Skeletal muscle satellite cell (primary cell): Measurements from ENCODE around the gene TMTC3.

Experiments used
- H3K27me3 ChIP-seq: 2 replicates; pipeline ENCODE4 v1.7.0; 2013; ENCODE audit warnings: low read length; ENCODE audit not compliant: control insufficient read depth, insufficient read depth
- H3K36me3 ChIP-seq: 2 replicates; pipeline ENCODE4 v1.7.0; 2013; ENCODE audit warnings: mild to moderate bottlenecking, control low read depth, low read length; ENCODE audit not compliant: insufficient read depth
- H3K4me1 ChIP-seq: 2 replicates; pipeline ENCODE4 v1.7.0; 2013; ENCODE audit warnings: low read length; ENCODE audit not compliant: control insufficient read depth, insufficient read depth
- H3K4me2 ChIP-seq: 2 replicates; pipeline ENCODE4 v1.7.0; 2013; ENCODE audit warnings: mild to moderate bottlenecking, low read length
- H3K4me3 ChIP-seq: 2 replicates; pipeline ENCODE4 v1.7.0; 2013; ENCODE audit warnings: low read length
- H3K9ac ChIP-seq: 2 replicates; pipeline ENCODE4 v1.7.0; 2013; ENCODE audit warnings: mild to moderate bottlenecking, low read depth, low read length, moderate library complexity
- H3K9me3 ChIP-seq: replicated peaks from 2 replicates; pipeline ENCODE4 v1.7.0; 2013; ENCODE audit warnings: mild to moderate bottlenecking, control low read depth, low read length

The TMTC3 gene

DNA sequence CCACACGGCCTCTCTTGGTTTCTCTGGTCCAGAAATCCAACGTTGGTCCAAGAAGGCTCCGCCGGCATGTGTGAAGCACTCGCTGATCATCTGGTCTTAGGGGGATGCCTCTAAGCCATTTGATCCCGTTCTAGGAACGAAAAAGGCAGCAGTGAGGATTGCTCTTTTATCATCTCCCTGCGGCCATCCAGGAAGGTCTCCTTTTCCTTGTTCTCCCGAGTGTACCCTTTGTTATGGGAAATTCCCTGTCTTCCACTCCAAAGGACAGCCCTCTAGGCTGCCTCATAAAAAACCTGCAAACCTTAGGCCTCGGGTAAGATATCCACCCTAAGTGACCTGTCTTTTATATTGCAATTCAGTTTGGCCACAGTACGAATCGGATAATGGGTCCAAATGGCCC lies 85.8 kb downstream of the TMTC3 start:
- no peaks in the 10 kb centered on the region for H3K9me3 ChIP-seq
- H3K4me2 ChIP-seq = no peak overlapping the region
- H3K4me3 ChIP-seq = no peak overlapping the region
- H3K27me3 ChIP-seq = no peaks in the 10 kb centered on the region
- H3K4me1 ChIP-seq = no peaks in the 10 kb centered on the region
- H3K36me3 ChIP-seq = no peaks in the 10 kb centered on the region
- no peak overlapping the region for H3K9ac ChIP-seq

DNA sequence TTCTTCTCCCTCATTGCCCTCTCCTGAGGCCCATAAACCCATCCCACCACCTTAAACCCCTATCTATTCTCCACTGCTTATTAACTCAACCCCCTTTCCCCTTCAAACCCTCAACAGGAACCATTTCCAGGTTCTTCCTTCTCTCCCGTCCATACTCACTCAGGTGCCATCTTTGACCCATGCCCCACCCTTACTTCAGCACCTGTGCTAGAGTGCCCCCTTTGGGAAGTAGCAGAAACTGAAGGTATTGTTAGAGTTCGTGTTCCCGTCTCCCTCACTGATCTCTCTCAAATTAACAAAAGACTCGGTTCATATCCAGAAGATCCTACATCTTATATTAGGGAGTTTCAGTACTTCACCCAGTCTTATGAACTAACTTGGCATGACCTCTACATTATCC lies 86.6 kb downstream of the TMTC3 start:
- H3K4me2 ChIP-seq = no peak overlapping the region
- no peaks in the 10 kb centered on the region for H3K4me1 ChIP-seq
- H3K4me3 ChIP-seq = no peak overlapping the region
- H3K9me3 ChIP-seq = no peaks in the 10 kb centered on the region
- H3K36me3 ChIP-seq = no peaks in the 10 kb centered on the region
- no peaks in the 10 kb centered on the region for H3K27me3 ChIP-seq
- H3K9ac ChIP-seq = no peak overlapping the region

DNA sequence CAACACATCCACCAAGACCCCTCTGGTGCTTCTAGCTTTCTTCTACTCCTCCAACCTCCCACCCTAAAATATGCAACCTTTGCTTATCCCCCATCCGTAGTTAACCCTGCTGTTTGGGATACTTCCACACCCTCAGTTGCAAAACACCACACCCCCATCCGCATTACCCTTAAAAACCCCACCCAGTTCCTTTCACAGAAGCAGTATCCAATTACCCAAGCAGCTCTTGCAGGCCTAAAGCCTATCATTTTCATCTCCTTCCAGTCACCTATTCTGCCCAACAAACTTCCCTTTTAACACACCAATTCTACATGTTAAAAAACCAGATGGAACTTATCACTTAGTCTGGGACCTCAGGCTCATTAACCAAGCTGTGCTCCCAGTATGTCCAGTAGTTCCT lies 88.2 kb downstream of the TMTC3 start:
- H3K27me3 ChIP-seq = no peaks in the 10 kb centered on the region
- H3K9ac ChIP-seq = no peak overlapping the region
- H3K9me3 ChIP-seq = no peaks in the 10 kb centered on the region
- no peak overlapping the region for H3K4me2 ChIP-seq
- H3K4me1 ChIP-seq = no peaks in the 10 kb centered on the region
- no peaks in the 10 kb centered on the region for H3K36me3 ChIP-seq
- no peak overlapping the region for H3K4me3 ChIP-seq

DNA sequence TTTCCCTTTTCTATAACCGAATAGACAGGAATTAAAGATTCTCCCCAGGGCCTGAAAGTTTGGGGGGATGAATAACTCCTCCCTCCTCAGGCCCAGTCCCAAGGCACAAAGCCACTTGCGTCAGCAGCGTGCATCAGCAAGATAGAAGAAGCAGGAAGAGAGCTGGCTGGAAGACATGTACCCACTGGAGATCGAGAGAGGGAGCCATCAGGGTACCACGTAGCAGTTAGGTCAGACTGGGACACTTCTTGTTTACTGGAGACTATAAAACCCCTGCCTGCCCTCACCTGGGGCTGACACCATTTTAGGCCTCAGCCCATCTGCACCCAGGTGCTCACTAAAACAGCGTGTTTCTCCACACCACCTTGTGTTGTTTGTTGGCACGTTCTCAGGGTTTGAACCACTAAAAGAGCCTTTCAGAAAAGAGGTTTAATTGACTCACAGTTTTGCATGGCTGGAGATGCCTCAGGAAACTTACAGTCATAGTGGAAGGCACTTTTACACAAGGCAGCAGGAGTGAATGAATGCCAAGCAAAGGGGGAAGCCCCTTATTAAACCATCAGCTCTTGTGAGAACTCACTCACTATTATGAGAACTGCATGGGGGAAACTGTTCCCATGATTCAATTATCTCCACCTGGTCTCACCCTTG lies 93.2 kb downstream of the TMTC3 start:
- no peak overlapping the region for H3K4me2 ChIP-seq
- no peaks in the 10 kb centered on the region for H3K27me3 ChIP-seq
- no peaks in the 10 kb centered on the region for H3K9me3 ChIP-seq
- H3K36me3 ChIP-seq = no peaks in the 10 kb centered on the region
- peaks cover 11% of the 10 kb centered on the region for H3K4me1 ChIP-seq
- H3K9ac ChIP-seq = no peak overlapping the region
- H3K4me3 ChIP-seq = no peak overlapping the region

DNA sequence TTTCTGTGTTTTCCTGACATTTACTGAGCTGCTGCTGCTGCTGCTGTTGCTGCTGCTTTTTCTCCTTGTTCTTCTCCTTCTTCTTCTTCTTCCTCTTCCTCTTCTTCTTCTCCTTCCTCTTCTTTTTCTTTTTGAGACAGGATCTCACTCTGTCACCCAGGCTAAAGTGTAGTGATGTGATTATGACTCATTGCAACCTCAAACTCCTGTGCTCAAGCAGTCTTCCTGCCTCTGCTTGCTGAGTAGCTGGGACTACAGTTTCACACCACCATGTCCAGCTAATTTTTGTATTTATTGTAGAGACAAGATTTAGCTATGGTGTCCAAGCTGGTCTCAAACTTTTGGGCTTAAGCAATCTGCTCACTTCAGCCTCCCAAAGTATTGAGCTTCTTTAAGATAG lies 95.8 kb downstream of the TMTC3 start:
- no peak overlapping the region for H3K4me3 ChIP-seq
- H3K4me2 ChIP-seq = peak overlapping the region; percentile 10
- no peaks in the 10 kb centered on the region for H3K9me3 ChIP-seq

DNA sequence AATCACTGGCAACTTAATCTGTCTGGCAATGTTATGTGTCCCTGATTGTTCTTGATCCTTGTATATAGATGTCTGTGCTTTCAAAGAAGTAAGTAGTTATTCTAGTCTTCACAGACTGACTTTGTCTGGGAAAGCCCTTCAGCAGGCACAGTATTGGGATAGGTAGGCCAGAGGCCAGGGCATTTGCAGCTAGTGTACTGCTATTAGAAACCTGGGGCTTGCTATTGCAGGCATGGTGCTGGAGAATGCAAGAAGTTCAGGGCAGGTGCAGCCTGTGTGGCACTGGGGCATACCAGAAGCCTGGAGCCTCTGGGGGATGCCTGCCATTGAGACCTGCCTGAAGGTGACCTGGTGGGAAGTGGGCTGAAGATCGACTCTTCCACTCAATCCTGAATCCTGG lies 96.3 kb downstream of the TMTC3 start:
- H3K36me3 ChIP-seq = no peaks in the 10 kb centered on the region
- no peaks in the 10 kb centered on the region for H3K9me3 ChIP-seq
- H3K9ac ChIP-seq = no peak overlapping the region
- H3K4me1 ChIP-seq = peaks cover 27% of the 10 kb centered on the region
- no peak overlapping the region for H3K4me3 ChIP-seq
- H3K4me2 ChIP-seq = peak overlapping the region; percentile 10
- H3K27me3 ChIP-seq = no peaks in the 10 kb centered on the region

More for the DNA sequence above, 95.8 kb downstream of the TMTC3 start:
- H3K9ac ChIP-seq = no peak overlapping the region
- no peaks in the 10 kb centered on the region for H3K27me3 ChIP-seq
- no peaks in the 10 kb centered on the region for H3K36me3 ChIP-seq
- peaks cover 24% of the 10 kb centered on the region for H3K4me1 ChIP-seq

DNA sequence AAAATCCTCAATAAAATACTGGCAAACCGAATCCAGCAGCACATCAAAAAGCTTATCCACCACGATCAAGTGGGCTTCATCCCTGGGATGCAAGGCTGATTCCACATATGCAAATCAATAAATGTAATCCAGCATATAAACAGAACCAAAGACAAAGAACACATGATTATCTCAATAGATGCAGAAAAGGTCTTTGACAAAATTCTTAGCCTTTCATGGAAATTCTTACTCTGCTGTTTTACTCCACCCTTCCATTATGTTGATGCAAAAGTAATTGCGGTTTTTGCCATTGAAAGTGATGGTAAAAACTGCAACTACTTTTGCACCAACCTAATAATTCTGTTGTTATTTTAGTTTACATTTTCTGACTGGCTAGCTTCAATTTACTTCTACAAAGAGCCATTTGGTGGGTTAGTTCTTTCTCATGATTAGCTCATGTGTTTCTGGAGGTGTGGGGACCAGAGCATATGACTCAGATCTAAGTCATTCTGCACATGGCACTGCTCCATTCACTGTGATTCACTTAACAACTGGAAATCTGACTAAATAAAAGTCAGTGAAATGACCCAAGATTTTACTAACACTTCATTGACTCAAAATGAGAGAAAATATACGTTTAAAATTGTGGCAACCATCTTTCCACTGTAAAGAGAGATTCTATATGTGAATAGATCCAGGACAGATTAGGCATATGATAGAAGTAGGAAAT lies 99.9 kb downstream of the TMTC3 start:
- Histone ChIP-seq H3K4me1 (peaks cover 31% of the 10 kb centered on the region), H3K4me3 (no peak overlapping the region), H3K9ac (peak overlapping the region; percentile 57), H3K36me3 (no peaks in the 10 kb centered on the region), H3K9me3 (no peaks in the 10 kb centered on the region), H3K4me2 (peak overlapping the region; percentile 49), H3K27me3 (peaks cover 7% of the 10 kb centered on the region)

DNA sequence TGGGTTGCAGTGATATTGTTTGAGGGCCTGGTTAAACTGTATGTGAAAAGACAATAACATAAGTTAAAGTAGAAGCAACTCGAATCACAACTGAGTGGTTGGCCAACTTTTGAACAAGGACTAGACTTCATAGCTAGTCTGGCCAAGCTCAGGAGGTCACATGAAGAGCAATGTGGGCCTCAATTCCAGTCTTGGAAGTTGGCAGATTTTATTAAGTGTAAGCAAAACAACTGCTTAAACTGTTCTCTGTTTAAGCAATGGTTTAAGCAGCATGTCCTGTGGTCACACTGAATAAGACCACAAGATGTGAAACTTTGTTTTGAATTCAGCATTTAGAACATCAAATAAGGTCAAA lies 100.4 kb downstream of the TMTC3 start:
- H3K36me3 ChIP-seq = no peaks in the 10 kb centered on the region
- H3K9ac ChIP-seq = peak overlapping the region; percentile 57
- peaks cover 34% of the 10 kb centered on the region for H3K4me1 ChIP-seq
- peak overlapping the region; percentile 49 for H3K4me2 ChIP-seq
- no peaks in the 10 kb centered on the region for H3K9me3 ChIP-seq
- peaks cover 7% of the 10 kb centered on the region for H3K27me3 ChIP-seq
- H3K4me3 ChIP-seq = no peak overlapping the region

DNA sequence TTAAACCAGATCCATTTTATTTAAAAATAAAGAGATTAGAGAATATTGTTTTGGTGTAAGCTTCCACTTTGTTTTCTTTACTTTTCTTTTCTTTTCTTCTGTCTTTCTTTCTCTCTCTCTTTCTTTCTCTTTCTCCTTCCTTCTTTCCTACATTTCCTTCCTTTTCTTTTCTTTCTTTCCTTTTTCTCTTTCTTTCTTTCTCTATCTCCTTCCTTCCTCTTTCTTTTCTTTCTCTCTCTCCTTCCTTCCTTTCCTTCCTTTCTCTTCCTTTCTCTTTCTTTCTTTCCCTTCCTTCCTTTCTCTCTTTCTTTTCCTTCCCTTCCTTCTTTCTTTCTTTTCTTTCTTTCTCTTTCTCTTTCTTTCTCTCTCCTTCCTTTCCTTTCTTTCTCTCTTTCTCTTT lies 100.8 kb downstream of the TMTC3 start:
- H3K36me3 ChIP-seq = no peaks in the 10 kb centered on the region
- peaks cover 33% of the 10 kb centered on the region for H3K4me1 ChIP-seq
- peak overlapping the region; percentile 49 for H3K4me2 ChIP-seq
- H3K9me3 ChIP-seq = no peaks in the 10 kb centered on the region
- peaks cover 7% of the 10 kb centered on the region for H3K27me3 ChIP-seq
- no peak overlapping the region for H3K4me3 ChIP-seq
- H3K9ac ChIP-seq = peak overlapping the region; percentile 57

DNA sequence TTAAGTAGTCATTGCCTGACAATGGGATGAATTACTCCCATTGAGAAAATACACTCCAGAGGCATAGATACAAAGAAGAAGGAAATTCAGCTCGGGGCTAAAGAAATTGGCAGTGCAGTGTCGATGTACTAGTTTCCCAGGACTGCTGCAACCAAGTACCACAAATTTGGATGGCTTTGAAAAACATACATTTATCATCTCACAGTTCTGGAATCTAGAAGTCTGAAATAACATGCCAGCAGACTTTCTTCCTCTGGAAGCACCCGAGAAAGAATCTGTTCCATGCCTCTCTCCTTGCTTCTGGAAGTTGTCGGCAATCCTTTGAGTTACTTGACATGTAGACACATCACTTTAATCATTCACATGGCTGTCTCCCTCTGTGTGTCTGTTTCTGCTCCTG lies 101.9 kb downstream of the TMTC3 start:
- no peak overlapping the region for H3K4me3 ChIP-seq
- H3K9me3 ChIP-seq = no peaks in the 10 kb centered on the region
- no peak overlapping the region for H3K9ac ChIP-seq
- H3K4me1 ChIP-seq = peaks cover 31% of the 10 kb centered on the region
- peaks cover 7% of the 10 kb centered on the region for H3K27me3 ChIP-seq
- H3K4me2 ChIP-seq = no peak overlapping the region
- no peaks in the 10 kb centered on the region for H3K36me3 ChIP-seq

DNA sequence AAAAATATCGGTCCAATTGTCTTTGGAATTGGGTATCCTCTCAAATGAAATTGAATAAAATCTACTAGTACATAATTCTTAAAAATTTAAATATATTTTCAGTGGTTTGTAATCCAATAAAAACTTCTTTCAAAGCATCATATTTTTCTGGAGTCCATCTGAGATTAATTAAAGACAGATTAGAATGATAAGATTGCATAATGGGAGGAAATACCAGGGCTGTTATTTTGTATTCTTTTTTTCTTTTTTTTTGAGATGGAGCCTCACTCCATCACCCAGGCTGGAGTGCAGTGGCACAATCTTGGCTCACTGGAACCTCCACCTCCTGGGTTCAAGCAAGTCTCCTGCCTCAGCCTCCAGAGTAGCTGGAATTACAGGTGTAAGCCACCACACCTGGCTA lies 103.8 kb downstream of the TMTC3 start:
- H3K27me3 ChIP-seq = peaks cover 15% of the 10 kb centered on the region
- H3K4me2 ChIP-seq = no peak overlapping the region
- no peaks in the 10 kb centered on the region for H3K9me3 ChIP-seq
- H3K36me3 ChIP-seq = no peaks in the 10 kb centered on the region
- H3K9ac ChIP-seq = no peak overlapping the region
- peaks cover 31% of the 10 kb centered on the region for H3K4me1 ChIP-seq
- H3K4me3 ChIP-seq = no peak overlapping the region

DNA sequence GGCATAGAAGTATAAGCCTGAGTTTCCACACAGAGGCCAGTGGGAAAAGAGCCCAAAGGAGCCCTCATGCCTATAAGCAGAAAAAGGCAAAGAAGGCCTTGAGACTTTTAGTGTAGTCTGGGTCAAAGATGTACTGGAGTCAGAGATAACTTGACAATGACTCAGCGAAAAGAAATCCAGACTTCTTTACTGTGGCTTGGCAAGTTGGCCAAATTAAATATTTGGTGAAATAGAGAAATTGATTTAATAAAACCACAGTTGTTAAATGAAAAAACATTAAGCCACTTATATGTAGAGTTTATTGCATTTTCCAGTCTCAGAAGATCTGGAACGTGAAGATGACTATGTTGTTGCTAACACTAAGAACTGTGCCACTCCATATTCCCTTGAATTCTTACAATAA lies 105.1 kb downstream of the TMTC3 start:
- Histone ChIP-seq H3K9me3 (no peaks in the 10 kb centered on the region), H3K27me3 (peaks cover 15% of the 10 kb centered on the region), H3K36me3 (no peaks in the 10 kb centered on the region), H3K4me1 (peaks cover 25% of the 10 kb centered on the region), H3K4me3 (no peak overlapping the region), H3K4me2 (no peak overlapping the region), H3K9ac (no peak overlapping the region)
